HL-60/S4 treated with phorbol 12-myristate 13-acetate at 8.2 ng/mL for 4 days and 3 days (cell line): ENCODE data around the gene ROR1.

Experiments used
- in situ Hi-C: fragments of 300-500 bp; cut with MboI; formaldehyde crosslinking; loops from 2 replicates; pipeline ENCODE4 v1.15.0; 2022; ENCODE audit warnings: low sequenced_read_pairs

ROR1 gene

DNA sequence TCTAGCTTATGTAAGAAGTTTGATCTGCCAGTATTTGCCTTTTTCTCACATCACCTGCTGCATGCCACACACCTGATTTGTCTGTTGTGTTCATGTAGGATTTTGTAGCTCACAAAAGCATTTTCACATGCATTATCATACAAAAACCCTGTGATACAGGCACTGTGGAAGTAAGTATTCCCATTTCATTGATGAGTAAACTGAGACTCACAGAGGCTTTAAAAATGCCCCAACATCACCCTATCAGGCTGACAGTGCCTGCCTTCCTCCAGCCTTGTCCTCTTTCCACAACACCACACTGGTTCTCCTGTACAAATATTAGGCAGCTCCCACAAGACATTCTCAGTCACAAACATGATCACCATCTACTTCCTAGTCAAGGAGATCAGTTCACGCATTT lies 343.7 kb downstream of the ROR1 start:
- in situ Hi-C loops, result no loop called here

DNA sequence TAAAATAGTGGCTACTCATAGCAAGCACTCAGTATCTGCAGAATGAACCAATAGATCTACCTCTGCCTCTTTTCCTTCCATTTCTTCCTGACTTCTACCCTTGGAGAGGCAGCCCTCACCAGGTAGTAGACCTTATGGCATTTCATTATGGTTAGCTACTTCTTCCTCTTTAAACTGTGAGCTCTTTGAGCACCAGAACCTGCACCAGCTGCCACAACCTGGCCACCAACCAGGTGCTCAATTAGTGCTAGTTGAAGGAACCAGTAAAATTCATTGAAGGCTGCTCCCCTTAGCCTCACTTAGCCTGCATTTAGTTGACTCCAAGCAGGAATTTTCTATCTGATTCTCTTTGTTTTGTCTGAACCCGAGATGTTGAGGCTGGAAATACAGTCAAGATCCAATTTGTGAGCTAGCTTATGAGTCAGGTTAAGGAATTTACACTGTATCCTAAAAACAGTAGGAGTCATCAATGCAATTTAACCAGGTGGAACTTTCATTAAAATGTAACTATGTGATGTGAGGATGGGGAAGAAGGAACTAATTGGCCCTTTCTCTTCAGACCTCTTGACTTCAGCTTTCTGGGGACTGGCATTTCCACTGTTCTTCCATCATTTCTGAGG lies 348.1 kb downstream of the ROR1 start:
- in situ Hi-C loops, result no loop called here

DNA sequence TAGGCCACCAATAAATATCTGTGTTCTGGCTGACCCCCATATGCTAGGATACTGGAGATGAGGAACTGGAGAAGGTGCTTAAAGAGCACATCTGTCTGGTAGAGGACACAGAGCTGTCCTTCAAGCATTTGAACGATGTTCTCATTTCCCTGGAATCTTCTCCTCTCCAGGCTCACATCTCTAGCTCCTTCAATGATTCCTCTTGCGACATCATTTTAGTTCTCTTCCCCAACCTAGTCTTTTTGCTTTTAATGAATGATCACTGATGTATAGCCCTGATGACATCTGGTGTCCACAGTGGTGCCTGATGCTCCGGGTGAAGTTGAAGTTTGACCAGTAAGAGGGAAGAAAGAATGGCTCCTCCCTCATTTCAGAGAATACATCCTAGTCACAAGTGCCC lies 348.8 kb downstream of the ROR1 start:
- in situ Hi-C loops, result no loop called here

DNA sequence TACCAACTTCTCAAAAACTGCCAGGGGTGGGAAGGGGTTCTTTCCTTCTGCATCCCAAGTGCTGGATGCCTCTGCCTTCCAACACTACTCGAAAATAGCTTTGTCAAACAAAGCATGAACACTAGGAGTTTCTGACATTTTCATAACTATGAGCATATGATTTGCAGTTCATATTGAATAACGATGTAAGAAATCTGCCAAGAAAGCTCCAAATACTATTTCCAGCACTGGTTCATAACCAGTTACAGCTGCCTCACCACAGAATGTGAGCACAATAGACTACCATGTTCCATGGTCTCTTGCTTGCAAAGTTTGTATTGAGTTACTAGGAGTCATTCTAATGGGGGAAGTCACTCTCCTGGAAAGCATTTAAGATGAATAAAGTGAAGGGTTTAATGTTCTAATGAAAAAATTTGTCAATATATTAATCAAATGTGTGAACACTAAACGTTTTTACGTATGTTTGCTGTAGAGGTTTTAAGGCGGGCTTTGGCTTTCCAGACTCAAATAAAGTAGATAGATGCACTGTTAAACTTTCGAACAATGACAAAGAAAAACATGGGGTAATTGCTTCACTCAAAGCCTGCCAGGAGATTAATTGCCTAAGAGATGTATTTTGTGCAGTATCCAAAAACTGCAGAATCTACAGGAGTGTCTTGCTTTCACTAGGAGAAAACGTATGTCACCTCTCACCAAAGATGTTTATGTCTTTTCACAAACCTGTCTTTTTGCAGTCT lies 351.1 kb downstream of the ROR1 start:
- in situ Hi-C loops, result loop anchor here (25.0 kb wide), 1 partner anchor 513 kb away; no protein-coding TSS in a partner anchor

DNA sequence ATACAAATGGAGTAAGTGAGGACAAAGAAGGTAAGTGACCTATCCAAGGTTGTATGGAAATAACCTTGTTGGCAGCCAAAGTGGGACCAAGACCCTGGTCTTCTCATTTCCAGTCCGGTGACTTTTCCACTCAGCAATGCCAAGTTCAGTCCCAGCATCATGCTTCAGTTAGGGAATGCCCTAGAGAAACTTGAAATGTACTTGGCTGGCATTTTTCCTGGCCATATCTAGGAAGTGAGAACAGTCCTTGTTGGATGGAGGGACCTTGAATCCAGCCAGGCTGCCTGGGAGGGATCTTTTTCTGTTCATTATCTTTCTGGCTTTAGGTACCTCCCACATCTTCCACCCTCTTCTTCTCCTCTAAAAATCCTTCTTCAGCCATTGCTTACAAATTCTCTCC lies 352.8 kb downstream of the ROR1 start:
- in situ Hi-C loops, result loop anchor here (25.0 kb wide), 1 partner anchor 514 kb away; no protein-coding TSS in a partner anchor

DNA sequence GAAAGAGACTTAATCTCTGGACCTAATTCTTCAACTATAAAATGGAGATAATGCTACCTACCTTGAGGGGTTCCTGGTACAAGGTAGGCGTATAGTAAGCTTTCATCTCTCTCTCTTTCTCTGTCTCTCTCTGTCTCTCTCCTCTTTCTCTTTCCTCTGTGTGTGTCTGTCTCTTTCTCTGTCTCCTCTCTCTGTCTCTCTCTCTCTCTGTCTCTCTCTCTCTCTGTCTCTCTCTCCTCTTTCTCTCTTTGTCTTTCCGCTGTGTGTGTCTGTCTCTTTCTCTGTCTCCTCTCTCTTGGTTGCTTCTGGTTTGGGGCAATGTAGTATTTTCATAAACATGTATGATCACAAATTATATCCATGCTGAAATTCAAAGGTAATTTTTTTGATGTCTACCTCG lies 353.5 kb downstream of the ROR1 start:
- in situ Hi-C loops, result loop anchor here (25.0 kb wide), 1 partner anchor 515 kb away; no protein-coding TSS in a partner anchor

DNA sequence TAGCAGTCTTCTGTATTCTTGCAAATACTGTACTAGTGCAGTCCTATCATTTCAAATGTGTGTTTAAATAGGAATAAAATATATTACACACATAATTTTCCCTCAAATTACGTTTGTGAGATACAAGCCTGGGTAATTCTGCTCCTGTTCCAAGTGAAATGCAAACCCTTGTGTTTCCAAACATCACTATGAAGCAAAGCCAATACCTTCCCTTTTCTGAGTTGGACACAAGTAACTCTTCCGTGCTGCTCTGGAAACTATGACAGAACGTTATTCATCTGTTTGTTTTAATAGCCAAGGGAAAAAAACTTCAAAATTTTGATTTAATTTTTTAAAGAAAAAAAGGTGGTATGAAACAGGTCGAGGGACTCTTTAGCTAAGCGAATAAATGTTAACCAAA lies 355.9 kb downstream of the ROR1 start:
- in situ Hi-C loops, result loop anchor here (25.0 kb wide), 1 partner anchor 517 kb away; no protein-coding TSS in a partner anchor

DNA sequence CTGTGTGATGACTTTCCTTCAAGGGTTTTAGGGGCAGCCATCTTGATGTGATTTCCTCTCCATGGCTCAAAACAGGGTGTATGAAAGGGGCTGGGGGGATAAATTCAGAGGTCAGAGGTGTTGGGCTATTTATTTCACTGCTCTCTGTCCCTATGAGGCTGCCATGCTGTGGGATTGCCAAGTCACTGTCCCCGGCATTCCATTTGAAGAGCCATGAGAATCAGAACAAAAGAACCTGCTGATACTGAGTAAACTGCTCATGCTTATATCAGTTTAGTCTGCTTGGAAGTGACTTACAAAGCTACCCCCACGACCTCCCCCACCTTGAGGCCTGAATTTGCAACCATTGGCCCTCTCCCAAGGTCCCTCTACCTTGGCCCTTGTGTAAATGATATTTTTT lies 357.3 kb downstream of the ROR1 start:
- in situ Hi-C loops, result loop anchor here (25.0 kb wide), 1 partner anchor 519 kb away; no protein-coding TSS in a partner anchor

DNA sequence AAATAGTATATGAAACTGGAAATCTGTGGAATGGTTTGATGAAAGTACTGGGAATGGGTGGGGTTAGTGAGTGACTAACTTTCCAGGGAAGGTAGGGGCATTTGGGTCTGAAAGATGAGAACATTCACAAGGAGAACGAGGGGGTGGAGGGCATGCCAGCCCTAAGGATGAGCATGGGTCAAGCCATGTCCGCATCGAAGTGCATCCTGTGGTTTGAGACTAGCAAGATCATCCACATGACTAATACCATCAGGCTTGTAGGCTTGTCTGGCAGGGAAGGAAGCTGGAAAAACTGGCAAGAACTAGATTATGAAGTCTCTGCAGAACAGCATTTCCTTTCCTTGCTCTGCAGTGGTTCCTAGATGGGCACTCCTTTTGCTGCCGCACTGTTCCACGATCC lies 359.2 kb downstream of the ROR1 start:
- in situ Hi-C loops, result loop anchor here (25.0 kb wide), 1 partner anchor 521 kb away; no protein-coding TSS in a partner anchor

DNA sequence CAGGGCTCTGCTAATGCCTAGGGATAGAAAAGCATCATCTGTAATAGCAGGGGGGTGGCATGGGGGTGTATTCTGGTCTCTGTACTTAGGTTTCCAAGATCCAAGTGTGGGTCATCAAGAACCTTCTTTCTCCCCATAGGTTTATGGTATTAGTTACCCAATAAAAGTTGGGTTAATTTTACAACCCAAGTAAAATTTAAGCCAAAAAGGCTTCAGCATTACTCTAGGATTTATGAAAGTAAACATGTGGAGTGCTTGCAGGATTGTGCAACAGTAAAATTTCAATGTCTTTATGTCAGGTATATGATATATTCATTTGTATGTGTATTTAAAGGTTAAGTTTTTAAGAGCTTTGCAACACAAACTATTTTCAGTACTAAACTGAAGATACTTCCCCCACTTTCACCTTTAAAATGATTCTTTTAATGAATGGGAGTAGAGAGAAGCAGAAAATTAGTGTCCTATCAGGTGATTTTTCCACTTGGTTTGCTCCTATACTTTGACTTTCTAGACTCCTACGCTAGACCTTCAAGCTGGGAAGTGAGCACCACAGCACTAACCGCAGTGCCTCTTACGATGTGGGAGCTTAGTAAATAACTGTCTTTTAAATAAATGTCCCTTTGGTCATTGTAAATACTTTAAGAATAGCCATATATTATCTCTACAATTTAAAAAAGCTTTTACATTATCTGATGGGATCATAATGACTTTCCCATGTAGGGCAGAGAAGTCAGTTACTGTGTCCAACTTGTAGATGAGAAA lies 361.8 kb downstream of the ROR1 start:
- in situ Hi-C loops, result loop anchor here (25.0 kb wide), 1 partner anchor 523 kb away; no protein-coding TSS in a partner anchor

DNA sequence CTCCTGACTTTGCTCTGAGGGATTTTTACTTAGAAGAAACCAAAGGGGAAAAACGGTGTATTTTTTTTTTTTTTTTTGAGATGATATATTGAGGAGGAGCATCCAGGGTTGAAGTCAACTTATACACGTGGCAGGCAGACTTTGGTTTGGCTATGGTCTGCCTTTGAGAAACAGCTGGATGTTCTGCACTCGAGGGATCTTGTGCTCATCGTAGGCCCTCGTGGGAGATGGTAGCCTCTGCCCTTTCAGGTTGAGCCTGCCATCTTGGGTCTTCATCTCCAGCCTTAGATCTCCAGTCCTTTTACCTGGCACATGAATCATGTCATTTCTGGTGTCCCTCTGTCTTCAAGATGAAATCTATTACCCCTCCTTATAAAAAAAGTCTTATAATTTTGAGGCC lies 362.5 kb downstream of the ROR1 start:
- in situ Hi-C loops, result loop anchor here (25.0 kb wide), 1 partner anchor 524 kb away; no protein-coding TSS in a partner anchor

DNA sequence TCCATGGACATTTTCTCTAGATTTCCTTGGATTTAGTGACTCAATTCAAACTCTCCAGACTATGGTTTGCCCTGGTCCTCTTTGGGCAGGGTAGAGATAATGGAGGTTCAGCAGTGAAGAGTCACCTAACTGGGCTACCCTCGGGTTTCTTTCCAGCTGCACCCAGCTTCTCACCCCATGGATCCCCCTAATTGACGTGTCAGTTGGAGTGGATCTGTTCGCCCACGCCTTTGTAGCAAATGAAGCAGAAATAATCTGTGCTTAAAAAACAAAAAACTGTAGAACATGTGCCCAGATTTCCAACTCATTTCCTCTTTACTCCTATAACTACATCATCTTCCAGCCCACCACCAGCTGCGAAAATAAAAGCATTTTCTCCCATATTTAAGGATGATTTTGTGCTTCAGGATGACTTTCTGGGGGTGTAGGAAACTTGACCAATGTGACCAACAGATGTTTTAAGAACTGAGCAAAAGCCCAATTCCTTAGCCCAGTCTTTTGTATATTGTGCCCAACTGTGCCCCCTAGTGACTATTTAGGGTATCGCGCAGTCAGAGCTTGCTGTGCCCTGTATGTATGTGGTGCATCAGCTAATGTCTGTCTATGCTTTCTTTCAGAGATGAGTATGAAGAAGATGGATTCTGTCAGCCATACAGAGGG lies 363.1 kb downstream of the ROR1 start:
- in situ Hi-C loops, result loop anchor here (25.0 kb wide), 1 partner anchor 525 kb away; no protein-coding TSS in a partner anchor

DNA sequence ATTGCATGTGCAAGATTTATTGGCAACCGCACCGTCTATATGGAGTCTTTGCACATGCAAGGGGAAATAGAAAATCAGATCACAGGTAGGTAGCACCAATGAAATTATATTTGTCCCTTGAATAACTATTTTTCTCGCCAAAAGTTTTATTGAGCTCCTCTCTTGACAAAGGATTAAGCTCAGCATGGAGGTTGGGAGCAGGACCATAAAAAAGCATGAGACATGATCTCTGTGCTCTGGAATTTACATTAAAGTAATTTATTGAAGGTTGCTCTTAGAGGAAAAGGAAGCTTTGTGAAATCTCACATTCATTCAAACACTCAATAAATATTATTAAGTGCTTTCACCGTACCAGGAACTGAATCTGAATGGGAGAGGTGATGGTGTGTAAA lies 363.6 kb downstream of the ROR1 start:
- in situ Hi-C loops, result loop anchor here (25.0 kb wide), 1 partner anchor 525 kb away; no protein-coding TSS in a partner anchor

DNA sequence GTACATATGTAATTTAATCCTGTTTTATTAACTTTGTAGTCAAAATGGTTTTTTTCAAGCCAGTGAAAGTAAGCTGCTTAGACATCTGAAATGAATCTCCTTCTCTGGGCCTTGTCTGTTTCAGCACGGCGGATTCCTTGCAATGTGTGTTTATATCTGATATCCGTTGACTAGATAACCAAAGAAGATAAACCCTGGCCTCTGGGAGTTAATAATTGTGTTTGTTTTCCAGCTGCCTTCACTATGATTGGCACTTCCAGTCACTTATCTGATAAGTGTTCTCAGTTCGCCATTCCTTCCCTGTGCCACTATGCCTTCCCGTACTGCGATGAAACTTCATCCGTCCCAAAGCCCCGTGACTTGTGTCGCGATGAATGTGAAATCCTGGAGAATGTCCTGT lies 366.1 kb downstream of the ROR1 start:
- in situ Hi-C loops, result loop anchor here (25.0 kb wide), 1 partner anchor 528 kb away; no protein-coding TSS in a partner anchor

DNA sequence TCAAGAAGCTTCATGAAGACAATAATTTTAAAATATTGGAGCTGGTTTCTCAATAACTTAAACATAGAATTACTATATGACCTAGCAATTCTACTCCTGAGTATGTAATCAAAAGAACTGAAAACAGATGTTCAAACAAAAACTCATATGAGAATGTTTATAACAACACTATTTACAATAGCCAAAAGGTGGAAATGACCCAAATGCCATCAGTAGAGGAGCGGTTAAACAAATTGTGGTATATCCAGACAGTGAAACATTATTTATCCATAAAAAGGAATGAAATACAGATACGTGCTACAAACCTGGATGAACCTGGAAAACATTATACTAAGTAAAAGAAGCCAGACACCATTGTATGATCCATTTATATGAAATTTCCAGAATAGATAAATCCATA lies 366.8 kb downstream of the ROR1 start:
- in situ Hi-C loops, result loop anchor here (25.0 kb wide), 1 partner anchor 528 kb away; no protein-coding TSS in a partner anchor

DNA sequence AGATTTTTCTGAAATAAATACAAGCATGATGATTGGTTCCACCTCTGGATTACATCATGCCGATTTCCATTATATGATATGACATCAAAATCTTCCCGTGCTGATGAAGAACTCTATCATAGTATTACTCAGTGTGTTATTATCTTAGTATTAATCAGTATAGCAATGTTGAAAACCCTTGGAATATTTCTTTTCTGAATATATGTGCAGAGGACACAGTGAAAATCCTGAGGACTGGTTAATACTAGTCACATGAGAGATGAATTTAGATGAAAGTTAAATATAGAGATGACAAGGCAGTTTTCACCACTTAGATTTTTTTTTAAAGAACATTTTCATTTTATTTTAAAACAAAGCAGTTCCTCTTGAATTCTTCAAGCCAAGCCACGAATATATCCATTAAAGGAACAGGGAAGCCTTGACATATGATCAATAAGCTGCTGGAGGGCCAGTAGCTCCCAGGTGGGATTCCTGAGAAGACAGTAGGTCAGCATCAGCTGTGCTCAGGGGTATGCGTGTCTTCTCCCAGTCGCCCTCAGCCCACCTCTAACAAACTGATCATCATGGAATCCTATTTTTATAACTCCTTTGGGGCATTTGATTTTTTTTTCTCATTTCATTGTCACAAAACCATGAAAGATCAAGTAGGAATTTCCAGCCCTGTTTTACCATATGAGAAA lies 373.4 kb downstream of the ROR1 start:
- in situ Hi-C loops, result loop anchor here (25.0 kb wide), 1 partner anchor 535 kb away; no protein-coding TSS in a partner anchor

DNA sequence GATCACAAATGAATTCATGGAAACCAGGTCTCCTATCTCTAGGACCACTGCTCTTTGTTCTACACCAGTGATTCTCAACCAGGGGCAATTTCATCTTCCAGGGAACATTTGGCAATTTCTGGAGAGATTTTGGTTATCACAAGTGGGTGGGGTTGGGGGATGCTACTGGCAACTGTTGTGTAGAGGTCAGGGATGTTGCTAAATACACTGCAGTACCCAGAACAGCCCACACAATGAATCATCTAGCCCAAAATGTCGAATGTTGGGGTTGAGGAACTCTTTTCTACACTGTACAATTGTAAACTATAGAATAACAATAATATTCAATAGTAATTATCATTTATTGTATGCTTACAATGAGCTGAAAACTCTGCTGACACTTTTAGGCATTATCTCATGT lies 373.9 kb downstream of the ROR1 start:
- in situ Hi-C loops, result loop anchor here (25.0 kb wide), 1 partner anchor 535 kb away; no protein-coding TSS in a partner anchor

DNA sequence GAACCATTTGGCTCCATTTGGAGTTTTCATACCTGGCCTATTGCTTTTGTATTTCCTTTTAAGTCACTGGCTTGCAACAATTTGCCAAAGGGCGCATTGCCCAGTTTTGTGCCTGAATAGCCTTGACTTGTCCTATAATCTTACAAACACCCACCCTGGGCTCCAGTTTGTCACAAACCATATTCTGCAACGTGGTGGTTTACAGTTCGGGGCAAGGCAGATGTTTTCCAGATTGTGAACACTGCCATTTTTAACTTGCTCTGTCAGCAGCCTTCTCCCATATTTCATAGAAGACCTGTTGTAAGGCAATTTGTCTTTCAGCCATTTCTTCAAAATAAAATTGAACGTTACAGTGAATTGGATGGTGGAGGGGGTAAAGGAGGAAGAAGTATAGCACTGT lies 376.4 kb downstream of the ROR1 start:
- in situ Hi-C loops, result loop anchor here (25.0 kb wide), 1 partner anchor 88 kb away; no protein-coding TSS in a partner anchor

DNA sequence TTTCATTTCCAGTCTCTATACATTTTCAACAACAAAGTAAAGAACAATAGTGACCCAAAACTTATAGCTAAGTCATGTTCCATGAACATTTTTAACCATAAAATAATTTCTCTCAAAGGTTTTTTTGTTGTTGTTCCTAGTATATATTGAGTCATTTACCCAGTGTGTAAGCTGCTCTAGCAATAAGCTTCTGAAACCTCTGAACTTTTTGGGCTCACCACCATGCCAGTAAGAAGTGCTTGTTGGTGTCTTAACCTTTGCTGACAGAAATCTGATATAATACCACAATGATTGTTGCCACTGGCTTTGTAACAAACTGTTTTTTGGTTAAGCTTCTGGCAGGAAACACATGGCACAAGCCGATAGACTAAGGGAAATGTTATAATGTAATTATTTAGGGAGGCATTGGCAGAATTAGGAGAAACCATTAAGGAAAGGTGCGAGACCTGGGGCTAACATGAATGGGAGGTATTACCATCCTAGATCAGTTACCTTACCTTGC lies 377.0 kb downstream of the ROR1 start:
- in situ Hi-C loops, result loop anchor here (25.0 kb wide), 1 partner anchor 88 kb away; no protein-coding TSS in a partner anchor
